Measurements from ENCODE around the gene CA5A. TPM values are rescaled to one million over a fixed set of nuclear protein-coding genes. Genes with fewer than 3 reads are reported as not detected.
A peak's percentile ranks its signal among the peaks of the same experiment; 100 is the strongest.

The CA5A gene
- total and polyA plus RNA-seq, 2 of the 13 experiments (the other 11 are each of a cell fraction or from before 2014, with no cell fraction given): 66.8 to 106 TPM

DNA sequence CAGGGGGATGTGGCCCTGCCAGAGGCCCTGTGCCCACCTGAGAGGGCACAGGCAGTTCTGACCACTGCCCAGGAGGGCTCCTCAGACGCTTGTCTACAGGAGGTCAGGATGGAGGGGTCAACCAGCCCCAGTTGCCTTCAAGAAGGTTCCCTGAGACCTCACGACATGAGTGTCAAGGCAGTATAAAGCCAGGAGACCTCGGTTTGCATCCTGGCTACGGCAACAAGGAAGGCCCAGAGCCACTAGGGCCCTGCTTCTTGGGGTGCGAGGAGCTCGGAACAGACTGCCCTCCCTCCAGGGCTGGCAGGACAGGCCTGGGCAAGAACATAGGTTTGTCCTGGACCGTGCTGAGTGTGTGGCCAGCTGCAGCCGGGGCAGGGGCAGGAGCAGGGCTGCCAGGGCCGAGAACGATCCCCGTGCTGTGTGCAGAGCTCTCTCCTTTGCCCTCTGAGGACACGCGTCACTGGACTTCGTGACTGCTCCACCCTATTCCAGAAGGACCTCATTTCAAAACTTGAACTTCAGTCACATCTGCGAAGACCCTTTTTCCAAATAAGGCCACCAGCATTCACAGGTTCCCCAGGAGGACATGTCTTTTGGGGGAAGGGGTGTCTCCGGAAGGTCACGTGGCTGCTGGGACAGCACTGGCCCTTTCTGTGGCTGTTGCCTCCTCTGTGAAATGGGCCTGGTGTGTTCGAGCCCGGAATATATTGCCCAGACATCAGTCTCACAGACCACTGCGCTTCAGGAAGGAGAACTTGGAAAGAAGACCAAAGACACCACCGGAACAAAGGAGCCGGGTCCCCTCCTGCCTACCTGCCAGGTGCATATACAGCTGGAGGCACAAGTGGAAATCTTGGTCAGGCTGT, 94.8 kb downstream of the CA5A start (continued):
- no peak for TF ChIP-seq NFATC3 (CRISPR knock-in tag; IDR thresholded peaks at IDR 0.05)
- TF ChIP-seq, protein P1, sequence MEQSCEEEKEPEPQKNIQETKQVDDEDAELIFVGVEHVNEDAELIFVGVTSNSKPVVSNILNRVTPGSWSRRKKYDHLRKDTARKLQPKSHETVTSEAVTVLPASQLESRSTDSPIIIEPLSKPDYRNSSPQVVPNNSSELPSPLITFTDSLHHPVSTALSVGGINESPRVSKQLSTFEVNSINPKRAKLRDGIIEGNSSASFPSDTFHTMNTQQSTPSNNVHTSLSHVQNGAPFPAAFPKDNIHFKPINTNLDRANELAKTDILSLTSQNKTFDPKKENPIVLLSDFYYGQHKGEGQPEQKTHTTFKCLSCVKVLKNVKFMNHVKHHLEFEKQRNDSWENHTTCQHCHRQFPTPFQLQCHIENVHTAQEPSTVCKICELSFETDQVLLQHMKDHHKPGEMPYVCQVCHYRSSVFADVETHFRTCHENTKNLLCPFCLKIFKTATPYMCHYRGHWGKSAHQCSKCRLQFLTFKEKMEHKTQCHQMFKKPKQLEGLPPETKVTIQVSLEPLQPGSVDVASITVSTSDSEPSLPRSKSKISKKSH (CRISPR knock-in tag; IDR thresholded peaks at IDR 0.05; ENCODE audit: borderline replicate concordance): peak; percentile 47; the same call in 1 of the 2 replicates
- TF ChIP-seq, protein P2, sequence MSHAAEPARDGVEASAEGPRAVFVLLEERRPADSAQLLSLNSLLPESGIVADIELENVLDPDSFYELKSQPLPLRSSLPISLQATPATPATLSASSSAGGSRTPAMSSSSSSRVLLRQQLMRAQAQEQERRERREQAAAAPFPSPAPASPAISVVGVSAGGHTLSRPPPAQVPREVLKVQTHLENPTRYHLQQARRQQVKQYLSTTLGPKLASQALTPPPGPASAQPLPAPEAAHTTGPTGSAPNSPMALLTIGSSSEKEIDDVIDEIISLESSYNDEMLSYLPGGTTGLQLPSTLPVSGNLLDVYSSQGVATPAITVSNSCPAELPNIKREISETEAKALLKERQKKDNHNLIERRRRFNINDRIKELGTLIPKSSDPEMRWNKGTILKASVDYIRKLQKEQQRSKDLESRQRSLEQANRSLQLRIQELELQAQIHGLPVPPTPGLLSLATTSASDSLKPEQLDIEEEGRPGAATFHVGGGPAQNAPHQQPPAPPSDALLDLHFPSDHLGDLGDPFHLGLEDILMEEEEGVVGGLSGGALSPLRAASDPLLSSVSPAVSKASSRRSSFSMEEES (CRISPR knock-in tag; IDR thresholded peaks at IDR 0.05): no peak
- no peak for TF ChIP-seq PPARG (CRISPR knock-in tag; conservative IDR thresholded peaks at IDR 0.05)
- no peak for TF ChIP-seq ZNF772 (CRISPR knock-in tag; IDR thresholded peaks at IDR 0.05)
- TF ChIP-seq SIX4 (CRISPR knock-in tag; IDR thresholded peaks at IDR 0.05): no peak
- TF ChIP-seq ZNF788 (CRISPR knock-in tag; IDR thresholded peaks at IDR 0.05; ENCODE audit: borderline replicate concordance): no peak; the same call in 1 of the 2 replicates
- TF ChIP-seq, protein P3, sequence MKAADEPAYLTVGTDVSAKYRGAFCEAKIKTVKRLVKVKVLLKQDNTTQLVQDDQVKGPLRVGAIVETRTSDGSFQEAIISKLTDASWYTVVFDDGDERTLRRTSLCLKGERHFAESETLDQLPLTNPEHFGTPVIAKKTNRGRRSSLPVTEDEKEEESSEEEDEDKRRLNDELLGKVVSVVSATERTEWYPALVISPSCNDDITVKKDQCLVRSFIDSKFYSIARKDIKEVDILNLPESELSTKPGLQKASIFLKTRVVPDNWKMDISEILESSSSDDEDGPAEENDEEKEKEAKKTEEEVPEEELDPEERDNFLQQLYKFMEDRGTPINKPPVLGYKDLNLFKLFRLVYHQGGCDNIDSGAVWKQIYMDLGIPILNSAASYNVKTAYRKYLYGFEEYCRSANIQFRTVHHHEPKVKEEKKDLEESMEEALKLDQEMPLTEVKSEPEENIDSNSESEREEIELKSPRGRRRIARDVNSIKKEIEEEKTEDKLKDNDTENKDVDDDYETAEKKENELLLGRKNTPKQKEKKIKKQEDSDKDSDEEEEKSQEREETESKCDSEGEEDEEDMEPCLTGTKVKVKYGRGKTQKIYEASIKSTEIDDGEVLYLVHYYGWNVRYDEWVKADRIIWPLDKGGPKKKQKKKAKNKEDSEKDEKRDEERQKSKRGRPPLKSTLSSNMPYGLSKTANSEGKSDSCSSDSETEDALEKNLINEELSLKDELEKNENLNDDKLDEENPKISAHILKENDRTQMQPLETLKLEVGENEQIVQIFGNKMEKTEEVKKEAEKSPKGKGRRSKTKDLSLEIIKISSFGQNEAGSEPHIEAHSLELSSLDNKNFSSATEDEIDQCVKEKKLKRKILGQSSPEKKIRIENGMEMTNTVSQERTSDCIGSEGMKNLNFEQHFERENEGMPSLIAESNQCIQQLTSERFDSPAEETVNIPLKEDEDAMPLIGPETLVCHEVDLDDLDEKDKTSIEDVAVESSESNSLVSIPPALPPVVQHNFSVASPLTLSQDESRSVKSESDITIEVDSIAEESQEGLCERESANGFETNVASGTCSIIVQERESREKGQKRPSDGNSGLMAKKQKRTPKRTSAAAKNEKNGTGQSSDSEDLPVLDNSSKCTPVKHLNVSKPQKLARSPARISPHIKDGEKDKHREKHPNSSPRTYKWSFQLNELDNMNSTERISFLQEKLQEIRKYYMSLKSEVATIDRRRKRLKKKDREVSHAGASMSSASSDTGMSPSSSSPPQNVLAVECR (CRISPR knock-in tag; IDR thresholded peaks at IDR 0.05; ENCODE audit: borderline replicate concordance): no peak
- TF ChIP-seq, protein P4, sequence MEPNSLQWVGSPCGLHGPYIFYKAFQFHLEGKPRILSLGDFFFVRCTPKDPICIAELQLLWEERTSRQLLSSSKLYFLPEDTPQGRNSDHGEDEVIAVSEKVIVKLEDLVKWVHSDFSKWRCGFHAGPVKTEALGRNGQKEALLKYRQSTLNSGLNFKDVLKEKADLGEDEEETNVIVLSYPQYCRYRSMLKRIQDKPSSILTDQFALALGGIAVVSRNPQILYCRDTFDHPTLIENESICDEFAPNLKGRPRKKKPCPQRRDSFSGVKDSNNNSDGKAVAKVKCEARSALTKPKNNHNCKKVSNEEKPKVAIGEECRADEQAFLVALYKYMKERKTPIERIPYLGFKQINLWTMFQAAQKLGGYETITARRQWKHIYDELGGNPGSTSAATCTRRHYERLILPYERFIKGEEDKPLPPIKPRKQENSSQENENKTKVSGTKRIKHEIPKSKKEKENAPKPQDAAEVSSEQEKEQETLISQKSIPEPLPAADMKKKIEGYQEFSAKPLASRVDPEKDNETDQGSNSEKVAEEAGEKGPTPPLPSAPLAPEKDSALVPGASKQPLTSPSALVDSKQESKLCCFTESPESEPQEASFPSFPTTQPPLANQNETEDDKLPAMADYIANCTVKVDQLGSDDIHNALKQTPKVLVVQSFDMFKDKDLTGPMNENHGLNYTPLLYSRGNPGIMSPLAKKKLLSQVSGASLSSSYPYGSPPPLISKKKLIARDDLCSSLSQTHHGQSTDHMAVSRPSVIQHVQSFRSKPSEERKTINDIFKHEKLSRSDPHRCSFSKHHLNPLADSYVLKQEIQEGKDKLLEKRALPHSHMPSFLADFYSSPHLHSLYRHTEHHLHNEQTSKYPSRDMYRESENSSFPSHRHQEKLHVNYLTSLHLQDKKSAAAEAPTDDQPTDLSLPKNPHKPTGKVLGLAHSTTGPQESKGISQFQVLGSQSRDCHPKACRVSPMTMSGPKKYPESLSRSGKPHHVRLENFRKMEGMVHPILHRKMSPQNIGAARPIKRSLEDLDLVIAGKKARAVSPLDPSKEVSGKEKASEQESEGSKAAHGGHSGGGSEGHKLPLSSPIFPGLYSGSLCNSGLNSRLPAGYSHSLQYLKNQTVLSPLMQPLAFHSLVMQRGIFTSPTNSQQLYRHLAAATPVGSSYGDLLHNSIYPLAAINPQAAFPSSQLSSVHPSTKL (CRISPR knock-in tag; IDR thresholded peaks at IDR 0.05): no peak
- TF ChIP-seq MTF2 (CRISPR knock-in tag; IDR thresholded peaks at IDR 0.05; ENCODE audit: borderline replicate concordance): no peak
